Stimulated activated CD4-positive, alpha-beta T cell treated with anti-CD3 and anti-CD28 coated beads, Interleukin-4, amount 100 ng/mL, for 48 hours (primary cell): ENCODE measurements around the gene RGS10.
A peak's percentile ranks its signal among the peaks of the same experiment; 100 is the strongest.

Source experiments
- DNase-seq, 2 donors: peaks; one replicate each; pipeline ENCODE4 v3.0.0-alpha.2; 2020; ENCODE audit warnings: low read depth in 2 of 2

RGS10 gene

DNA sequence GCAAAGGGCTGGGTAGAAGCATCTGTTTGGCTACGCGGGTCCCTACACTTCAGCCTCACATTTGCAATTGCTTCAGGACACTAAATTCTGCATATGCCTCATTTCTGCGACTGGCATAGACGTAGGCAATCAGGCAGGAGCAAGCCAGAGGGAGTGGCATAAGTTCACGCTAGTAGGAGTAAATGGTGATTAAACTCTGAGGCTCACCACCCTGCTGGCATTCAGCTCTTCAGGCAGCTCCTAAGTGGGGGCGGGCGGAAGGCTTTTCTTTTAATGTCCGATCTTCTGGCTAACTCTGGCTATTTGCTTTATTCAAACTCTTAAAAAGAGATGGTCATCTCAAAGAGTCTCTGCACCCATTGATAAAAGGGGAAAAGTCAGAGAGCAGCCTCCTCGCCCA lies 45.3 kb downstream of the RGS10 start:
- no peak for DNase-seq

DNA sequence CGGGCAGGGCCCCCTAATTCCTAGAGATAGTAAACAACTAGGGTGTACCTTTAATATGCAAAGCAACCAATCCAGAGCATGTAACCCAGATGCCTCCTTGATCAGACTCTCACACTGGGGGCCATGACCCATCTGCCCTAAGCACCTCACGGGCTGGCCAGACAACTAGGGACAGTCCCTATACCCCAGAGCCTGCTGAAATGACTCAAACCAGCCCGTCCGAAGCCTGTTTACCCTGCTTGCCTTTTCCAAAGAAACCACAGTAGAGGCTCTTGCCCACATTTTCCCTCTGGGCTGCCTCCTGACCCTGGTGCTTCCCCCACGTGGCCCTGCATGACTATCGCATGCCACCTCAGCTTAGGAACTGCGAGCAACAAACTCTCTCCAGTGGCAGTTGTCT lies 46.2 kb downstream of the RGS10 start:
- peak; percentile 49 to 70 for DNase-seq

- no peak for DNase-seq
These were observed 47.0 kb downstream of the RGS10 start for GRCh38 chr10:119495545-119495944.

GRCh38 chr10:119495021-119495505 lies 47.5 kb downstream of the RGS10 start:
- no peak for DNase-seq

DNA sequence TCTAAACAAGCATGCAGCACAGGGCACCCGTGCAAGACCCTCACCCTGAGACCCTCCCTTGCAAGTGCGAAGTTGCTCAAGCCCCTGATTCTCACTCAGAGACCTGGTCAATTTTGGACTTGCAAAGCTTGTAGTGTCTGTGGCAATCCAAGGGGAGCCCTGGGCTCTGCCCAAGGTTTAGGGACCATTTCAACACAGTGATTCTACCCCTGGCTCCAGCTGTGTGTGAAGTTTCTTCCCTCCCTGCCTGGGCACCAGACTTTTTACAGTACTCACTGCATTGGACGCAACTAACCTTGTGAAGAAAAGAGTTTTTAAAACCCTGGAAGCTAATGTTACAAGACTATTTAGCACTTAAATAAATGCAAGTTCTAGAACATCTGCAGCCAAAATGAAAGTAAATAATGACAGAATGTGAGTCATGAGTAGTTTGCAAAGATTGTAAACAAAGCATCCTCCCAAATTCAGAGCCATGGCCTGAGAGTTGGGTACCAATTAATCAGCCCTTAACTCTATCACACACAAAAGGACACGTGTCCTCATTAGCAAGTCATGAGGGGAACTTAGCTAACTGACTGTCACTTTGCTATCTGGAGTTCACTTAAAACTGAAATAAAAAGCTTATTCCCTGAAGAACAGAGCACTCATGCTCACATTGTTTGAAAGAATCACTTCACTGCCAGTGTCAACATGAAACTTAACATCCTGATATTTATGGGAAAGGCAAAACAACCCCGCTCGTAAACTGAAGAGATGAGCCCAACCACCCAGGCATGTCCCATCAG lies 48.1 kb downstream of the RGS10 start:
- DNase-seq = no peak

DNA sequence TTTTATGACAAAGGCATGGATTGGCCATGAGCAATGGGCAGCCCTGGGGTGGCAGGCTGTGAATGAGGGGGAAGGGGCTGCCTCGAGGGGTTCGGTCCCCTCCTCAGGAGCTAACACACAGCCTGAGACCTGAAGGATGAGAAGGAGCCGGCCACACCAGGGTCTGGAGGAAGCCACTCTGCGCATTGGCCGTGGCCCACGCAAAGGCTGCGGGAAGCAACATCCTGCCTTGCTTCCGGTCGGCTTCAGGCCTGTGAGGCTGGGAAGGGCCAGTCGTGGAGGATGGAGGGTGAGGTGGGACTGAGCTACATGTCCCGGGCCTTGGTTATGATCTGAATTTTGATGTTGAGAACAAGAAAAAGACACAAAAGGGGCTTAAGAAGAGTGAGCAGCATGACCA lies 49.4 kb downstream of the RGS10 start:
- DNase-seq = no peak

GRCh38 chr10:119491966-119492757 lies 50.4 kb downstream of the RGS10 start:
- DNase-seq = no peak

GRCh38 chr10:119489991-119490326 lies 52.6 kb downstream of the RGS10 start:
- DNase-seq = no peak

DNA sequence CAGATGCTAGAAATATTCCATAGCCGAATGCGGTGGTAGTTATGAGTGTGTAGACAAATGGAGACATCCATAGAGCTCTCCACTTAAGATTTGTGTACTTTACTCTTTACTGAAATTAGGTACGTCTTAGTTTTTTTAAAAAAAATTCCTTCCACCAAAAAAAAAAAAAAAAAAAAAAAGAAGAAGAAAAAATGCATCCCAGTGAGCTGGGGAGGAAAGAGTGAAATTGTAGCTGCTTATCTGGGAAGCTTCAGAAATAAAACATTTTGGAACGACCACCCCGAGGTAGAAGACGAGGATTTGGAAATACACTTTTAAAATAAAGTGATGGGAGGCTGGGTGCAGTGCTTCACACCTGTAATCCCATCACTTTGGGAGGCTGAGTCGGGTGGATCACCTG lies 53.8 kb downstream of the RGS10 start:
- DNase-seq = no peak

DNA sequence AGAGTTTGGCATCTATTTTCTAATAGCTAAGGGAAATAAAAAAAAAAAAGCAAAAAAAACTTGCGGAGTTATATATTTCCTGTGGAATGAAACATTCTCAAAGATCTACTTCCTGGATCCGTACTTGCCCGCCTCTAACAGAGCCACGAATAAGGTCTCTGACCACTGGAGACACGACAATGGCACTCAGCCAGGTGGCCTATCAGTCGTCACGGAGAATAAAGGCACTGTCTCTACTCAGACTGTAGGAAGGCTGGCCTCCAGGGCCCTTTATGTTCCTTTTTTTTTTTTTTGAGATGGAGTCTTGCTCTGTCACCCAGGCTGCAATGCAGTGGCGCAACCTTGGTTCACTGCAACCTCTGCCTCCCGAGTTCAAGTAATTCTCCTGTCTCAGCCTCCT lies 58.7 kb downstream of the RGS10 start:
- no peak for DNase-seq

GRCh38 chr10:119483001-119483400 lies 59.5 kb downstream of the RGS10 start:
- no peak for DNase-seq

- DNase-seq = no peak
These were observed 60.6 kb downstream of the RGS10 start for GRCh38 chr10:119481781-119482426.

GRCh38 chr10:119480667-119481066 lies 61.9 kb downstream of the RGS10 start:
- DNase-seq = no peak

GRCh38 chr10:119479532-119479931 lies 63.0 kb downstream of the RGS10 start:
- no peak for DNase-seq

DNA sequence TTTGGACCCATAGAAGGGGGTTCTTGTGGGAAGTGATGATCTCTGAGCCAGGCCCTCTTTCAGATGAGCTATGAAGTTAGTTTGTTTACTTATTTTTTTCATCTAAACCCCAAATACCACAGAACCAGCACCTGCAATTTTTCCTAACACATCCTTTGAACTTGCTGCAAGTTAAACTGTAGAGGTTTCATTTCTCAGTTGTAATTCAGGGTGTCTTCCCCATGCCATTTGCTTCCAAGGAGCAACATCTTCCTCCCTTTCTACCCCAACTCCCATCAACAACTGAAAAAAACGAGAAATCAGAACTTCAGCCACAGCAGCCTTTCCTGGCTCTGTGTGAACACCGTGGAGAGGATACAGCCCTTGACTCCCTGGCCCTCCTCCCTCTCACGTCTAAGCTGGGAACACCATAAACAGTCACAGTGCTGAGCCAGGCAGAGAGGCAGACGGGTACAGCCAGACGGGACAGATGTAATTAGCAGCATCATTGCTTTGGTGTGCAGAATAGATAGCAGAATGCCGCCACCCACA lies 63.6 kb downstream of the RGS10 start:
- no peak for DNase-seq

DNA sequence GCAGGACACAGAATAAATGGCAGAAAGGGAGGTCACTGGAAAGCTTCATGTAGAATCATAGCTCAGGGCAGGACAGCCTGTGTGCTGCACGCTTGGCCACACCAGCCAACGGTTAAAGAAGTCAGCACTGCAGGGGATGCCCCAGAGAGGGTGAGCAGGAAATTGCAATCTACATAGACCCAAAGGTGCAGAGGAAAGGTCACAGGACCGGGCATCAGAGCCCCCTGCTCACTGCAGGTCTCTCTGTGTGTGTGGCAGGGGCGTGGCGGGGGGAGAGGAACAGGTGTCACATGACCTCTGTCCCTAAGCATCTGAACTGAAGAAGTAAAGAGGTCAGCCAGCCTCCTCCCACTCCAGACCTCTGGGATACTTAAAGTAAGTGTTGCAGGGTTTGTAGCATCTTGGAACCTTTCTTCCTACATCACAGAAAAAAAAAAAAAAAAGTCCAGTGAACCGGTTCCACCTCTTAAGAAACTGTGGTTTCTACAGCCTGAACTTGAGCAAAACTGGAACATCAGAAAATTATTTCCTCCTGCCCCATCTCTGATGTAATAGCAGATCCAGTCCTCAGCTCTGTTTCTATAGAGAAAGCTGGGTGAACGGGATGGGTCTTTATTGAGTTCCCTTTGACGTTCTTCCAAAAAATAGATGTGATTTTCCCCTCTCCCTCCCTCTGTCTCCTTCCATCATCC lies 64.3 kb downstream of the RGS10 start:
- no peak for DNase-seq

- DNase-seq = no peak
These were observed 65.1 kb downstream of the RGS10 start for GRCh38 chr10:119477444-119477843.

GRCh38 chr10:119474606-119475005 lies 67.9 kb downstream of the RGS10 start:
- no peak for DNase-seq

DNA sequence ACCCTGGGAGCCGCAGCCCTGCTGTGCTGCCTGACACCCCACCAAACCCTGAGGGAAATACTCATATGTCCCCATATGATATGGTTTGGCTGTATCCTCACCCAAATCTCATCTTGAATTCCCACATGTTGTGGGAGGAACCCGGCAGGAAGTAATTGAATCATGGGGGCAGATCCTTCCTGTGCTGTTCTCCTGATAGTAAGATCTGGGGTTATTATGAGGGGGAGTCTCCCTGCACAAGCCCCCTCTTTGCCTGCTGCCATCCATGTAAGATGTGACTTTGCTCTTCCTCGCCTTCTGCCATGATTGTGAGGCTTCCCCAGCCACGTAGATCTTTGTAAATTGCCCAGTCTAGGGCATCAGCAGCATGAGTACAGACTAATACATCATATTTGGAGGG lies 68.7 kb downstream of the RGS10 start:
- no peak for DNase-seq

GRCh38 chr10:119470920-119471702 lies 71.4 kb downstream of the RGS10 start:
- DNase-seq = no peak

DNA sequence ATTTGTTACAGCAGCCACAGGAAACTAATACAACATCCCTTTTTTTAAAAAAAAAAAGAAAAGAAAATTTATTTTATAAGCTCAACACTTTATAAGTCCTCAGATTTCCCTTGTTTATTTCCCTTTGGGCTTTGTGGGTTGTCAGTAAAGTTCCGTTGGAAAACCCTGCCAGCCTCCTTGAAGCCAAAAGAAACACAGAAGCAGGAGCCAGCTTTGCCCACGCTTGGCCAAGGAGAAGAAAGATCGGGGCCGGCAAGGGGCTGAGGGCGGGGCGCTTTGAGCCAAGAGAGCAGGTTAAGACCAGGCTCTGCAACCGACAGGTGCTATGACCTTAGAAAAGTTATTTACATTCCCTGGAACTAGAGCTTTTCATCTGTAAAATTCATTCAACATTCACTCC lies 72.7 kb downstream of the RGS10 start:
- no peak for DNase-seq
